HG03469 (cell line): ENCODE measurements around the gene EEPD1.
"Not testable (repeated sequence)": the region's sequence is repeated elsewhere in the genome, so short reads cannot be mapped to it uniquely, and the experiment has no call there.

Source experiments
- ATAC-seq: cut with Tn5 transposase; IDR thresholded peaks from one replicate; pipeline ENCODE4 v1.9.1; 2021; ENCODE audit warnings: mild to moderate bottlenecking, moderate library complexity, moderate number of reproducible peaks; ENCODE audit not compliant: unreplicated experiment

Gene EEPD1

DNA sequence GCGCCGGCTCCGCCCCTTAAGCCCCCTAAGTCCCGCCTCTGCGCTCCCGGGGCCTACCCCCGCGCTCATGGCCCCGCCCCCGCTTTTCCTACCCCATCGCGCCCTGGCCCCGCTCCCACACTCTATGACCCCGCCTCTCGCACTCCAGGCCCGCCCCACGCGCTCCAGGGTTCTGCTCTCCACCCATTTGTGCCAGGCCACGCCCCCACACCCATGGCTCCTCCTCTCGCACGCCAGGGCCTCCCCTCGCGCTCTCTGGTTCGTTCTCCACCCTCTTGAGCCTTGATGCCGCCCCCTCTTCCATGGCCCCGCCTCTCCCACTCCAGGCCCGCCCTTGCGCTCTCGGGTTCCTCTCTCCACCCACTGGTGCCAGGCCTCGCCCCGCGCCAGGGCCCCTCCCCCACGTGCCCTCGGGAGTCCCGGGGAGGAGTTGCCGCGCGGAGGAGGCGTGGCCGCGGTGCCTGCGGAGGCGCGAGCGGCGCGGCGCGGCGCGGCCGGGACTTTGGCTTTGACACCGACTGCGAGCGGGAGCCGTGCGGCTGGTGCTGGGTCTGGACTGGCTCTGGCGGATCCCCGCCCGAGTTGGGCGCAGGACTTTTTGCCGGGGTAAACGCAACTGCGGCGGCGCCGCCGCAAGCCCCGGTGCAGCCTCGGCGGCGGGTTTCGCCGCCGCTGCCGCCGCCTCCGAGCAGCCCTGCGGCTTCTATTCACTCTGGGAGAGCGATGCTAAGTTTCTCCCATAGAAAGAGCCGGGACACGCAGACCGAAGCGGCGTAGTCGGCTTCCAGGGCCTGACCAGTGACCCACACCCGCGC lies at the start of gene EEPD1:
Gene EEPD1 (plus strand): TSS at position 499 of the 815 bp plus-strand sequence. CDS start 1,071 bp downstream, outside the sequence.
- peak; percentile 87 for ATAC-seq

- no peak for ATAC-seq
Observed at GRCh38 chr7:36103837-36104561, 49.1 kb upstream of the EEPD1 start.

DNA sequence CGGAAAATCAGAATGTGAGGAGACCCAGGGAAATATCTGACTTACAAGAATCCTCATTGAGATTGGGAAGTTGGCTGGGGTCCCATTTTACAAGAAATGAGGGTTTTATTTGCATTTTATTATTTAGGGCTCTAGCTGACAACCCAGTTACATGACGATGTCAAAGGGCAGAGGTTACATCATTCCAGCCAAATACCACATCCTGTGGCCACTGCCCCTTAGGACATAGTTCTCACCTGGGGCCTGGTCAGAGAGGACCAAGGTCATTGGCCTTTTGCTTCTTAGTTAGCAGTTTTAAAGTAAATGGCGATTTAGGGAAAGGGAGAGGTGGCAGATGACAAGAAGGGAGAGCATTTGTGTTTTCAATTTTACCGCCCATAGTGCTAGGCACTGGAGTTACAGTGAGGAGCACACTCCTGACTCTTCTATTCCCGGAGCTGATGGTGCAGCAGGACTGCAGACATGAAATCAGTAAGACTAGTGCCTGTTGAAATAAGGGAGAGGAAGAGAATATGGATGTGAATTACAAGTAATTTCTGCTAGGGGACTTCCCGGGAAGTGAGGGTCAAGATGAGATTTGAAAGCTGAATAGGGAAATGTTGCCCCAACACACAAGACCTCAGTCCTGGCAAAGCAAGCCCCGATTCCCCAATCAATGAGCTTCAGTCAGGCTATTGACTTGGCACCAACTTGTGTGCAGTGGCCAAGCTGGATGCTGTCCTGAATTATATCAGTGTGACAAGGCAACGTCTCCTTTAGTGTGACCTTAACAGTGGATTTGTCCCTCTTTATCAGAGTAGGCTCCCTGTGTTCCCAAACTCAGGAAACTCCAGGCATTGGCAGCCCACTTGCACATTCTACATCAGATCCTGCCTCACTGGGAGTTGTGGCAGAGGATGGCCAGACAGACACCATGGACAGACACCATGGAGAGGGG lies 45.8 kb upstream of the EEPD1 start:
- ATAC-seq, result not testable (repeated sequence)

DNA sequence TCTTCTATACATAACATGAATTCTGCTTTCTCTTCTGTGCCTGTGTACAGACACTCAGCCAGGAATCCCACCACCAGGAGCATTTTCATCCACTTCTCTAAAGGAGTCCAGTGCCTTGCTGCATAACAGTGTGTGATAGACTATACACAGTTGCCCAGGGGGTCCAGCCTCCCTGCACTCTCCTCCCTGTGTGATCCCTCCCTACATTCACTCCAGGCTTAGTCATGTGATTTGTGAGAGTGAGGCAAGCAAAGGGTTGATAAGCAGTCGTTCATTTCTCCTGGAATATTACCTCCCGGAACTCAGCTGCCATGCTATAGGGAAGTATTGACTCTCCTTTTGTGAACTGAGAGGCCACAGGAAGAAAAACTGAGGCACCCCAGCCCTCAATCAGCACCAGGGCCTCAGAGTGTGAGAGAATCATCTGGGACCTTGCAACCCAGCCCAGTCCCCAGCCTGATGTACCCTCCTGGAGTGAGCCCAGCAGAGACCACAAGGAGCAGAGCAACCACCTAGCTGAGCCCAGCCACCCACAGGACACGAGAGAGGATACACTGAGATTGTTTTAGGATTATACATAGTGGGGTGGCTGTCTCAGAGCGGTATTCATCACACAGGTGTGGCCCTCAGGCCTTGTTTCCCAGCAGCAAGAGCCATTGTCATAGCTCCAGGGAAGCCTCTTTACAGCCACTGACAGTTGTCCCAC lies 45.0 kb upstream of the EEPD1 start:
- no peak for ATAC-seq

DNA sequence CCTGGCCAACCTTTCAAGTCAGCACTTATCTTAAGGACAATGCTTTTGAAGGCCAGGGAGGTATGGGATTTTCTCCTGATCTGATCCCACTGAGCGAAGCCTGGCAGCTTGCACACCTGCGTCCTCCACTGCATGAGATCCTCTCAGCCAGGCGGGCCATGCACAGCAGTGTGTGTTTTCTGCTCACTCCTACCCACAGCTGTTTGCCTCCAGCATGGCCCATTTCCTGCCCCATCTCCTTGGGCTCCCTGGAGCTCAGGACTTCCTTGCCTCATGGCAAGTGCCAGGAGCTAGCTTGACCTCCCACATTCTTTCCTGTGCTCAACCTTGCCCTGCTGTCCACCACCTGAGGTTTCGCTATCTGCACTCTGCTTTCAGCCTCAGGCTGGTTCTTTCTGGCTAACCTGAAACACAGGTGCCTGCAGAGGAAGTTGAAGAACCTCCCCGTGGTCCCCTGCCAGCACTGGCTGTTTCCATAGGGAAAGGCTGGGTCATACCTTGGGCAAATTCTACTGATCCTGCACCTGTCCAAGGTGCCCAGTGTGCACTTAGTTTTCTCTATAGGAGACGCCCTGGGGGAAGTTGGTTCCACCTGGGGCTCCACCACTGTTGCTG lies 43.9 kb upstream of the EEPD1 start:
- no peak for ATAC-seq

DNA sequence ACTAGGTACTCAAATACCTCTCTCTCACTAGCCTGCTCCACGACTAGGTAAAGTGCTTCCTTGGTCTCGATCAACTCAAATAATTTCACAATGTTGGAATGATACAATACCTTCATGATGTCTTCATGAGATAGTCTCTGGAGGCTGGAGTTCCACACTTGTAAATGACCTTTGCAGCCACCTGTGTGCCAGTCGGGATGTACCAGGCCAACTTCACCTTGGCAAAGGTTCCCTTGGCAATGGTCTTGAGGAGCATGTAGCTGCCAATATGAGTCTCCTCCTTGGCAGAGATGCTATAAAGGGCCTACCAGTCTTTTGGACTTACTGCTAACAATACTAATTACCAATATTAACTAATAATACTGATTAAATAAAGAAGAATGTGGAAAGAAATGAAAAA lies 42.5 kb upstream of the EEPD1 start:
- ATAC-seq, result no peak

GRCh38 chr7:36112969-36113368 lies 40.1 kb upstream of the EEPD1 start:
- no peak for ATAC-seq

GRCh38 chr7:36114355-36114754 lies 38.7 kb upstream of the EEPD1 start:
- no peak for ATAC-seq

DNA sequence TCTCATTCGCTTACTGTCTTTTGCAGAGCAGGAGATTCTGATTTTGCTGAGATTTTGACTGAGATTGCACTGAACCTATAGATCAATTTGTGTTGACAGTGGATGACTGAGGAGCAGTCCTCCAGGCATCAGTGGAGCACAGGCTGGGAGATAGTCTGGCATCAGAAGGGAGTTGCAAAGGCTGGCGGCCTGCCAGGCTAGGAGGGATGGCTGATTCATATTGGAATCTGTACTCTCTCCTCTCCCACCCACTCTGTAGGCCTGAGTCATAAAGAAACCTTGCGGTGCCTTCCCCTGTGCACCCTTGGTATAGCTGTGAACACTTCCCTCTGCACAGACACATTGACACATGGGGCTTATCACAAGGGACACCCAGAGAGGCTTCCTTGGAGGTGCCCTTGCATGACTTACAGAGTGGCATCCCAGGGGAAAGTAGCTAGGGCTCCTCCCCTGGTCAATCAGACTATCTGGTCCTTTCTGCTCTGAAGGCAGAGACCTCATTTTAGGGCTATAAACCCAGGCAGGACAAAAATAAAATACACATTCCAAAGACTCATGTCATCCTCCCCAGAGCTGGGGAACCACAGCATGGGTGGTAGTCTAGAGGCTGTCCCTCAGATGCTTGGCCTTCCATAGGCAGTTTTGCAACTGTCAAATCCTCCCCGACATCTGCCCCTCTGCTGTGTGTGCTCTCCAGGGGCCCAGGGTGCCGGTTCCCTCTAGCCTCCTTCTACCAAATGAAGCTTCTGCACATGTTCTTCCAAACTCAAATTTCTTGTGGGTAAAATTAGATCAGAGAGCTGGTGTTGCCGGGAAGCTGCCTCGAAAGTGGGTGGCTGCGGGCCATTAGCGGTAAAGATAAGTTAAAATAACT lies 37.4 kb upstream of the EEPD1 start:
- peak; percentile 100 for ATAC-seq

GRCh38 chr7:36116347-36117202 lies 36.5 kb upstream of the EEPD1 start:
- no peak for ATAC-seq

GRCh38 chr7:36117203-36117840 lies 35.7 kb upstream of the EEPD1 start:
- ATAC-seq, result no peak

DNA sequence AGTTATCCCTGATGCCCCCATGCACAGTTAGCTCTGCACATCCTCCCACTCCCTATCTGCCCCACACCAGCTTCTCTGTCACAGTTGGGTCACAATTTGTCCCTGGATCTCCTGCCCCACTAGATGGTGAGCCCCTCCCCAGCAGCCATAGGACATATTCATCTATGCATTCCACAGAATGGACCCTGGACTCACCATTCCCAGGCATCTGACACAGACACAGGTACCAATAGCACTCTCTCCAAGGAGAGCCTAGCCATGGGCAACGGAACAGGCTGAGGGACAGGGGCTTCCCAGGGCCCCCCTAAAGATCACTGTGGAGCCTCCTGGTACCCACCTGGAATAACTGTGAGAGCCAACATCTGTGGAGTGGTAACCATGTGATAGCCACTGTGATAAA lies 34.7 kb upstream of the EEPD1 start:
- no peak for ATAC-seq

DNA sequence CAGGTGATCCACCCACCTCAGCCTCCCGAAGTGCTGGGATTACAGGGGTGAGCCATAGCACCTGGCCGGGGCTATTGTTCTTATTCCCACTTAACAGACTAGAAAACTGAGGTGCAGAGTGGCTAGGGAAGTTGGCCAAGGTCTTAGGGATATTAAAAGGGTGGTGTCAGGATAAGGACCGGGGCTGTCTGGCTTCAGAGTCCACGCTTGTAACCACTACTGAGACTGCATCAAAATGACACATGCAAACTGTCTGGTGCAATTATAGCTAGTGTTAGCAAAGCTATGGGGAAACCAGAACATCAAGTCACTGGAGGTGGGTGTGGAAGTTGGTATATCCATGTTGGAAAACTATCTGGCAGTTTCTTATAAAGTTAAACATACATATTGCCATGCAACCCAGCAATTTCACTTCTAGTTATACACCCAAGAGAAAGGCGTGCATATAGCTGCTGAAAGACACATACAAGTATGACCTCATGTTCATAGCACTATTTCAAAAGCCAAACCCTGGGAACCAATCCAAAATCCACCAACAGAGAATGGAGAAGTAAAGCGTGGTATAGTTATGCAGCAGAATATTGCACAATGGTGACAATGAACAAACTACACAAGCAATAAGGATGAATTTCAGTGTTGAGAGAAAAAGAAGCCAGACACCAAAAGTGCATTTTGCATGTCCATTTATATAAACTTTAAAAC lies 33.9 kb upstream of the EEPD1 start:
- ATAC-seq, result no peak

DNA sequence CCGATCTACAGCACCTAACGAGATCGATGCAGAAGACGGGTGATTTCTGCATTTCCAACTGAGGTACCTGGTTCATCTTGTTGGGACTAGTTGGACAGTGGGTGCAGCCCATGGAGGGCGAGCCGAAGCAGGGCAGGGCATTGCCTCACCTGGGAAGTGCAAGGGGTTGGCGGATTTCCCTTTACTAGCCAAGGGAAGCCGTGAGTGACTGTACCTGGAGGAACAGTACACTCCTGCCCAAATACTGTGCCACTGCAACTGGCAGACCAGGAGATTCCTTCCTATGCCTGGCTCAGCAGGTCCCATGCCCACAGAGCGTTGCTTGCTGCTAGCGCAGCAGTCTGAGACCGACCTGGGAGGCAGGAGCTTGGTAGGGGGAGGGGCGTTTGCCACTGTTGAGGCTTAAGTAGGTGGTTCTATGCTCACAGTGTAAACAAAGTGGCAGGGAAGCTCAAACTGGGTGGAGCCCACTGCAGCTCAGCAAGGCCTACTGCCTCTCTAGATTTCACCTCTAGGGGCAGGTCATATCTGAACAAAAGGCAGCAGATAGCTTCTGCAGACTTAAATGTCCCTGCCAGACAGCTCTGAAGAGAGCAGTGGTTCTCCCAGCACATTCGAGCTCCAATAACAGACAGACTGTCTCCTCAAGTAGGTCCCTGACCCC lies 32.9 kb upstream of the EEPD1 start:
- ATAC-seq, result not testable (repeated sequence)

GRCh38 chr7:36125630-36126029 lies 27.4 kb upstream of the EEPD1 start:
- not testable (repeated sequence) for ATAC-seq

DNA sequence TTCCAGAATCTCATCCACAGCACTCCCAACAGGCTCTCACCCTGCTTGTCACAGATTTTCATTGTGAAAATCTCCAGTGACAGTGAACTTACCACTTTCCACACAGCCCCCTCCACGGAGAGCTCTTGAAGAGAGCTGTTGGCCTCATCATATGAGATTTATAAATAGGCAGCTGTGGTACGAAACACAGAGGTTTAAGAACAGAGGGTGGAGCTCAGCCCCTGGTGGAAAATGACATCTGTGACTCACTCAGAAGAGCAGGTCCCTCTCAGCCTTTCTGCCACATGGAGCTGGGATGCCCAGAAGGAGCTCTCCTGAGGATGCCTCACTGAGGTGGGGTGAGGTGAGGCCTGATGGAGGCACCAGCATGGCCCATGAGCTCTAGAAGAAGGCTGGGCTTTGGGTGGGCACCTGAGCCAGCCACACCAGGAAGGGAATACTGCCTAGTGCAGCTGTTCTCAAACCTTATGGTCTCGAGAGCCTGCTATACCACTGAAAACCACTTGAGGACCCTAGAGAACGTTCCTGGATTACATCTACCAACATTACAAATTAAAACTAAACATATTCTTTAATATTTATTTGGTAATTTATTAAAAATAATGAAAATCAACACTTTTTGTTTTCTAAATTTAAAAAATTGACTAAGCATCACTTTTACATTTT lies 25.8 kb upstream of the EEPD1 start:
- ATAC-seq, result peak; percentile 48
